SK-N-MC (cell line): ENCODE measurements around the gene CLDN6.

Experiments used
- EZH2 ChIP-seq: fragments of 200-600 bp; sonication (generic); IDR thresholded peaks from one replicate; pipeline ENCODE4 v1.6.1; 2017; ENCODE audit warnings: antibody characterized with exemption
- POLR2AphosphoS5 ChIP-seq: IDR thresholded peaks from 2 replicates; pipeline ENCODE4 v1.6.1; 2012; ENCODE audit warnings: mild to moderate bottlenecking, low read depth, low read length, borderline replicate concordance

- no peak for TF ChIP-seq EZH2
- peak; percentile 62 for TF ChIP-seq POLR2AphosphoS5
These were observed 48.1 kb downstream of the CLDN6 start for GRCh38 chr16:2969545-2970521.
